ENCODE measurements around the gene CA11.

DNA sequence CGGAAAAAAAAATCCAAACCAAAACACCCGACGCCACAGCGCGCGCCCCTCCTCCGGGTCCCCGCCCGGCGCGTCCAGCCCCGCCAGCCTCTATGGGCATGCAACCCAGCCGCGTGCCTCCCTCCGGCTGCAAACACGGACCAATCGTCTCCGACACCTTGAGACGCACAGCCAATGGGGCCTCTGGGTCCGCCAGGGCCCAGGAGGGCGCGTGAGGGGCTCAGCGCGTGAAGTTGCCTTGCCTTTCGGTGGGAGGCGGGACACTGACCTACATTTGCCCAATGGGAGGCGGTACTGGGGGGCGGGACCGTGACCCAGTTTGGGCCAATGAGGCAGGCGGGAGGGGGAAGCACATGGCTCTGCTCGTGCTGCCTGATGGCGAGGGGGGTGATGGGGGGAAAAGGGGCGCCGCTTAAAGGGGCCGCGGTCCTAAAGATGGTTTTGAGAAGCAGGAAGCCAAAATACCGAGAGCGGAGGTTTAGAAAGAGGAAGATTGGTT is 8.5 kb downstream of the CA11 start:
- TF ChIP-seq, protein P1, sequence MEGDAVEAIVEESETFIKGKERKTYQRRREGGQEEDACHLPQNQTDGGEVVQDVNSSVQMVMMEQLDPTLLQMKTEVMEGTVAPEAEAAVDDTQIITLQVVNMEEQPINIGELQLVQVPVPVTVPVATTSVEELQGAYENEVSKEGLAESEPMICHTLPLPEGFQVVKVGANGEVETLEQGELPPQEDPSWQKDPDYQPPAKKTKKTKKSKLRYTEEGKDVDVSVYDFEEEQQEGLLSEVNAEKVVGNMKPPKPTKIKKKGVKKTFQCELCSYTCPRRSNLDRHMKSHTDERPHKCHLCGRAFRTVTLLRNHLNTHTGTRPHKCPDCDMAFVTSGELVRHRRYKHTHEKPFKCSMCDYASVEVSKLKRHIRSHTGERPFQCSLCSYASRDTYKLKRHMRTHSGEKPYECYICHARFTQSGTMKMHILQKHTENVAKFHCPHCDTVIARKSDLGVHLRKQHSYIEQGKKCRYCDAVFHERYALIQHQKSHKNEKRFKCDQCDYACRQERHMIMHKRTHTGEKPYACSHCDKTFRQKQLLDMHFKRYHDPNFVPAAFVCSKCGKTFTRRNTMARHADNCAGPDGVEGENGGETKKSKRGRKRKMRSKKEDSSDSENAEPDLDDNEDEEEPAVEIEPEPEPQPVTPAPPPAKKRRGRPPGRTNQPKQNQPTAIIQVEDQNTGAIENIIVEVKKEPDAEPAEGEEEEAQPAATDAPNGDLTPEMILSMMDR (IDR thresholded peaks at IDR 0.05; ENCODE audit: low read length): no peak
- TF ChIP-seq EZH2 (optimal IDR thresholded peaks at IDR 0.05; ENCODE audit: low read depth, low read length) (no peak), EZH2phosphoT487 (IDR thresholded peaks at IDR 0.05; ENCODE audit: low read length) (no peak)
